Measurements from ENCODE around the gene DSCAML1. TPM values are rescaled to one million over a fixed set of nuclear protein-coding genes. Genes with fewer than 3 reads are reported as not detected.

Gene DSCAML1
- total RNA-seq, 4 donors from 2014 or later = 2.9 to 5.8 (median 3.3) TPM

Other genes starting within 250 kb of the DSCAML1 start
- gene FXYD2, start 27.5 kb upstream of the DSCAML1 start, total RNA-seq = 1 to 10 TPM in 2 of 4 donors, under 1 TPM in 1, not detected in 1; 0.64 to 1.2 (median 1.1) TPM
- 10 to 100 TPM; 29.2 to 62.5 (median 46.0) TPM for gene FXYD6, start 79.4 kb upstream of the DSCAML1 start, total RNA-seq
- under 1 TPM in 2 of 4 donors, not detected in 2; 0.27 to 0.79 TPM for gene TMPRSS13, start 132.2 kb upstream of the DSCAML1 start, total RNA-seq
- gene IL10RA, start 189.2 kb upstream of the DSCAML1 start, total RNA-seq = 10 to 100 TPM in 3 of 4 donors, 1 to 10 TPM in 1; 2.8 to 25.4 (median 18.4) TPM